Transverse colon (tissue), 4 donors: Measurements from ENCODE around the gene RBM22. TPM values are rescaled to one million over a fixed set of nuclear protein-coding genes. Genes with fewer than 3 reads are reported as not detected.

Experiments used
- DNase-seq: peaks from one replicate; pipeline ENCODE4 v3.0.0-alpha.2; 2019
- H3K27ac ChIP-seq, 4 donors: fragments of 200-600 bp; sonication (generic); 2 replicates each; pipeline ENCODE4 v1.5.1; 2016 to 2018; ENCODE audit warnings: inconsistent platforms in 4 of 4
- H3K27me3 ChIP-seq: fragments of 200-600 bp; sonication (generic); 2 replicates; pipeline ENCODE4 v1.5.1; 2017; ENCODE audit warnings: inconsistent platforms
- H3K36me3 ChIP-seq, 4 donors: fragments of 200-600 bp; sonication (generic); 2 replicates each; pipeline ENCODE4 v1.5.1; 2017 to 2019; ENCODE audit warnings: inconsistent platforms in 4 of 4
- H3K4me1 ChIP-seq, 4 donors: fragments of 200-600 bp; sonication (generic); 2 replicates each; pipeline ENCODE4 v1.5.1; 2017 to 2020; ENCODE audit warnings: inconsistent platforms in 4 of 4
- H3K4me3 ChIP-seq, 4 donors: fragments of 200-600 bp; sonication (generic); 1 replicate in 1 of 4; 2 replicates in 3 of 4; pipeline versions ENCODE4 v1.5.1 to v1.6.1; 2017 to 2019; ENCODE audit warnings: inconsistent platforms in 4 of 4
- H3K9me3 ChIP-seq, 2 donors: fragments of 200-600 bp; sonication (generic); 2 replicates each; pipeline ENCODE4 v1.5.1; 2017 to 2019; ENCODE audit warnings: inconsistent platforms in 2 of 2
- CTCF ChIP-seq, 5 experiments: fragments of 200-600 bp in 3 of 5; fragments of 450-650 bp in 2 of 5; sonication (generic) in 3 of 5; IDR thresholded peaks; 1 replicate in 2 of 5; 2 replicates in 3 of 5; pipeline ENCODE4 v1.5.1; 2016 to 2017; ENCODE audit warnings: antibody characterized with exemption in 5 of 5, inconsistent platforms in 3 of 5, mild to moderate bottlenecking in 2 of 5, moderate library complexity in 1 of 5
- EP300 ChIP-seq: sonication (generic); formaldehyde crosslinking; IDR thresholded peaks from one replicate; pipeline ENCODE4 v1.6.1; 2017; ENCODE audit warnings: antibody characterized with exemption, low read depth
- POLR2A ChIP-seq: fragments of 450-650 bp; IDR thresholded peaks from one replicate; pipeline ENCODE4 v1.6.1; 2016; ENCODE audit warnings: antibody characterized with exemption, mild to moderate bottlenecking, moderate library complexity
- POLR2AphosphoS5 ChIP-seq, 3 donors: sonication (generic); formaldehyde crosslinking; IDR thresholded peaks; one replicate each; pipeline ENCODE4 v1.6.1; 2016; ENCODE audit warnings: antibody characterized with exemption in 3 of 3
- WGBS, 2 donors: methylation state at CpG; one replicate each; pipeline ENCODE4 v1.1.5; 2018; ENCODE audit warnings: low coverage in 1 of 2; 5-methylcytosine and 5-hydroxymethylcytosine counted together
- in situ Hi-C, 4 donors: fragments of 200-750 bp; cut with MboI; loops; one replicate each; pipeline versions ENCODE4 v1.15.0 to v1.15.1; 2017; ENCODE audit warnings: low sequenced_read_pairs in 3 of 4, low pct_ligation_motif_present in 1 of 4, low pct_unique_long_range_greater_than_20kb in 1 of 4
- intact Hi-C: fragments of 100-400 bp; cut with DNase I; formaldehyde crosslinking; loops from one replicate; pipeline ENCODE4 v1.15.1; 2023; ENCODE audit warnings: low total_unique reads
- total RNA-seq, 4 donors: library from RNA; depleted of rRNA; stranded (reverse); fragments of >200 nt; gene quantifications; one replicate each; pipeline ENCODE4 v1.1.0, GENCODE V29; 2016

The RBM22 gene
- total RNA-seq, 4 donors from 2014 or later, result 22.1 to 40.6 (median 35.6) TPM

- peaks cover 0 to 6% of the 10 kb centered on the region in 2 donors for H3K9me3 ChIP-seq
- intact Hi-C loops (no loop called here), in situ Hi-C loops (no loop called here)
- no peak for DNase-seq
- H3K4me1 ChIP-seq, result peaks cover 0 to 26% (median 5%) of the 10 kb centered on the region in 4 donors
- no peak overlapping the region for H3K4me3 ChIP-seq
- H3K27me3 ChIP-seq, result no peaks in the 10 kb centered on the region
- H3K36me3 ChIP-seq, result peaks cover 0 to 38% (median 5%) of the 10 kb centered on the region in 4 donors
- WGBS, 2 donors, result 93% methylated on average over 7 of the region's 7 CpGs; no CpG with 5 or more reads in 1 of the 2 donors
- H3K27ac ChIP-seq, result no peak overlapping the region
- TF ChIP-seq POLR2A (no peak), CTCF (IDR thresholded peaks at IDR 0.05) (no peak), POLR2AphosphoS5 (IDR thresholded peaks at IDR 0.05) (no peak), EP300 (no peak)
Observed at GRCh38 chr5:150738862-150739261, 38.0 kb upstream of the RBM22 start.

GRCh38 chr5:150734579-150735384 is 33.9 kb upstream of the RBM22 start:
- Histone ChIP-seq H3K27ac (peak overlapping the region; percentile 3 to 72 (median 18)), H3K36me3 (peaks cover 0 to 60% (median 17%) of the 10 kb centered on the region in 4 donors), H3K9me3 (peaks cover 0 to 6% of the 10 kb centered on the region in 2 donors), H3K4me3 (no peak overlapping the region), H3K4me1 (peaks cover 0 to 26% (median 5%) of the 10 kb centered on the region in 4 donors), H3K27me3 (no peaks in the 10 kb centered on the region)
- TF ChIP-seq EP300 (no peak), POLR2A (no peak), POLR2AphosphoS5 (IDR thresholded peaks at IDR 0.05) (no peak), CTCF (IDR thresholded peaks at IDR 0.05) (no peak)
- DNase-seq, result peak; percentile 40
- in situ Hi-C loops, result no loop called here
- WGBS, 2 donors, result 75 to 82% methylated on average over 2 to 7 of the region's 7 CpGs
- intact Hi-C loops, result no loop called here

GRCh38 chr5:150731669-150732242 is 30.9 kb upstream of the RBM22 start:
- H3K27ac ChIP-seq, result peak overlapping the region in 1 of 4 donors; percentile 19
- WGBS, 2 donors, result 87 to 92% methylated on average over 4 to 6 of the region's 6 CpGs
- H3K4me1 ChIP-seq, result peaks cover 0 to 8% (median 4%) of the 10 kb centered on the region in 4 donors
- H3K36me3 ChIP-seq, result peaks cover 0 to 84% (median 30%) of the 10 kb centered on the region in 4 donors
- intact Hi-C loops (no loop called here), in situ Hi-C loops (no loop called here)
- no peaks in the 10 kb centered on the region for H3K27me3 ChIP-seq
- DNase-seq, result no peak
- H3K9me3 ChIP-seq, result peaks cover 0 to 6% of the 10 kb centered on the region in 2 donors
- no peak overlapping the region for H3K4me3 ChIP-seq
- TF ChIP-seq EP300 (no peak), CTCF (IDR thresholded peaks at IDR 0.05) (no peak), POLR2A (no peak), POLR2AphosphoS5 (IDR thresholded peaks at IDR 0.05) (no peak)

DNA sequence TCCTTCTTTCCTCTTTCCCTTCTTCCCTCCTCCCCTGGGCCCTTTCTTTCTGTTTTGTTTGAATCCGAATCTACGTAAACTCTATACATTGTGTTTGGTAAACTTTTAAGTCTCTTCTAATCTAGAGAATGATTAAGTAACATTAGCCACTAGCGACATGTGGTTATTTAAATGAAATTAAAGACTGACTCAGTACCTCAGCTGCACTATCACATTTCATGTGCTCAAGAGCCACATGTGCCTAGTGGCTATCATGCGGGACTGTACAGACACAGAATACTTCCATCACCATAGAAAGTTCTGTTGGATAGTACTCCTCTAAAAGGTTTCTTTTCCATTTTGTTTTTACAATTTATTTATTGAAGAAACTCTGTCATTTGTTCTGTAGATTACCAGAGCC is 29.0 kb upstream of the RBM22 start:
- TF ChIP-seq POLR2A, result no peak
- no peak for TF ChIP-seq EP300
- no peak for TF ChIP-seq CTCF (IDR thresholded peaks at IDR 0.05)
- no peak for TF ChIP-seq POLR2AphosphoS5 (IDR thresholded peaks at IDR 0.05)
- peaks cover 0 to under 1% (median under 1%) of the 10 kb centered on the region in 4 donors for H3K4me1 ChIP-seq
- DNase-seq, result no peak
- 93 to 100% methylated on average over 1 to 4 of the region's 4 CpGs for WGBS, 2 donors
- no peak overlapping the region for H3K4me3 ChIP-seq
- intact Hi-C loops, result no loop called here
- H3K27ac ChIP-seq, result no peak overlapping the region
- no peaks in the 10 kb centered on the region for H3K27me3 ChIP-seq
- H3K36me3 ChIP-seq, result peaks cover 0 to 87% (median 40%) of the 10 kb centered on the region in 4 donors
- in situ Hi-C loops, result no loop called here
- no peaks in the 10 kb centered on the region for H3K9me3 ChIP-seq
